Smooth muscle cell (in vitro differentiated cells): ENCODE results near the gene DAP. TPM values are rescaled to one million over a fixed set of nuclear protein-coding genes. Genes with fewer than 3 reads are reported as not detected.

Experiments
- DNase-seq: peaks from one replicate; lab custom pipeline; 2025; ENCODE audit not compliant: unreplicated experiment; lab: John Stamatoyannopoulos, UW
- H2AFZ ChIP-seq: fragments of 200-600 bp; sonication (generic); 2 replicates; pipeline ENCODE4 v1.6.0; 2016; ENCODE audit warnings: antibody characterized with exemption, low read depth, mild to moderate bottlenecking
- H3F3A ChIP-seq: fragments of 200-600 bp; sonication (generic); 2 replicates; pipeline ENCODE4 v1.6.0; 2017; ENCODE audit warnings: antibody characterized with exemption, low read depth
- H3K27ac ChIP-seq: fragments of 200-600 bp; sonication (generic); 2 replicates; pipeline ENCODE4 v1.5.1; 2016; ENCODE audit warnings: low read depth, mild to moderate bottlenecking
- H3K27me3 ChIP-seq: fragments of 200-600 bp; sonication (generic); 2 replicates; pipeline ENCODE4 v1.6.1; 2016; ENCODE audit warnings: low read depth, mild to moderate bottlenecking
- H3K36me3 ChIP-seq: fragments of 200-600 bp; sonication (generic); 2 replicates; pipeline ENCODE4 v1.5.1; 2016; ENCODE audit warnings: low read depth
- H3K4me1 ChIP-seq: fragments of 200-600 bp; sonication (generic); 2 replicates; pipeline ENCODE4 v1.5.1; 2016; ENCODE audit warnings: low read depth
- H3K4me2 ChIP-seq: fragments of 200-600 bp; sonication (generic); 2 replicates; pipeline ENCODE4 v1.6.0; 2016; ENCODE audit warnings: mild to moderate bottlenecking
- H3K4me3 ChIP-seq: fragments of 200-600 bp; sonication (generic); 2 replicates; pipeline ENCODE4 v1.5.1; 2016; ENCODE audit warnings: mild to moderate bottlenecking
- H3K79me2 ChIP-seq: fragments of 200-600 bp; sonication (generic); 2 replicates; pipeline ENCODE4 v1.6.0; 2016; ENCODE audit warnings: low read depth, mild to moderate bottlenecking
- H3K9ac ChIP-seq: fragments of 200-600 bp; sonication (generic); 2 replicates; pipeline ENCODE4 v1.6.0; 2016; ENCODE audit warnings: low read depth
- H3K9me3 ChIP-seq: fragments of 200-600 bp; sonication (generic); replicated peaks from 2 replicates; pipeline ENCODE4 v1.5.1; 2016; ENCODE audit warnings: low read depth
- H4K20me1 ChIP-seq: fragments of 200-600 bp; sonication (generic); 2 replicates; pipeline ENCODE4 v1.6.0; 2016; ENCODE audit warnings: low read depth
- WGBS: methylation state at CpG from one replicate; pipeline ENCODE4 v1.1.7; 2016; ENCODE audit warnings: low lambda C conversion rate; 5-methylcytosine and 5-hydroxymethylcytosine counted together
- polyA plus RNA-seq: library from polyadenylated mRNA; unstranded; fragments of >200 nt; fragmentation: Nextera tagmentation; extraction: Ambion mirVana; gene quantifications from 2 replicates; pipeline ENCODE4 v1.2.1, GENCODE V29; 2016
- total RNA-seq: library from RNA; depleted of rRNA; stranded (reverse); fragments of >200 nt; gene quantifications from 2 replicates; pipeline ENCODE4 v1.2.3, GENCODE V29; 2014
- TF ChIP-seq, protein P1 (sequence below): fragments of 200-600 bp; sonication (generic); IDR thresholded peaks from 2 replicates; pipeline ENCODE4 v1.5.1; 2017; ENCODE audit warnings: borderline replicate concordance, mild to moderate bottlenecking, antibody characterized with exemption; ENCODE audit not compliant: insufficient read depth, poor library complexity, severe bottlenecking

DAP gene
- total and polyA plus RNA-seq, 2 experiments from 2014 or later, result 52.3 to 190 TPM

DNA sequence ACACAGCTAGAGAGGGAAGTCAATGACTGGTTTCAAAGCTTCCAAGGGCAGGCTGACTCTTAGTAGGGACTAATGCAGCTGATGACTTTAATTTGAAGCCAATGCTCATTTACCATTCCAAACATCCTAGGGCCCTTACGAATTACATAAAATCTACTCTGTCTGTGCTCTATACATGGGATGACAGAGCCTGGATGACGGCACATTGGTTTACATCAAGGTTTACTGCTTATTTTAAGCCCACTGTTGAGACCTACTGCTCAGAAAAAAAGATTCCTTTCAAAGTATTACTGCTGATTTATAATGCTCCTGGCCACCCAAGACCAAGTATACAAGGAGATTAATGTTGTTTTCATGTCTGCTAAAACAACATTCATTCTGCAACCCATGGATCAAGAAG lies 74.1 kb downstream of the DAP start:
- no peak overlapping the region for H3K9ac ChIP-seq
- no peak for DNase-seq
- TF ChIP-seq, protein P1, sequence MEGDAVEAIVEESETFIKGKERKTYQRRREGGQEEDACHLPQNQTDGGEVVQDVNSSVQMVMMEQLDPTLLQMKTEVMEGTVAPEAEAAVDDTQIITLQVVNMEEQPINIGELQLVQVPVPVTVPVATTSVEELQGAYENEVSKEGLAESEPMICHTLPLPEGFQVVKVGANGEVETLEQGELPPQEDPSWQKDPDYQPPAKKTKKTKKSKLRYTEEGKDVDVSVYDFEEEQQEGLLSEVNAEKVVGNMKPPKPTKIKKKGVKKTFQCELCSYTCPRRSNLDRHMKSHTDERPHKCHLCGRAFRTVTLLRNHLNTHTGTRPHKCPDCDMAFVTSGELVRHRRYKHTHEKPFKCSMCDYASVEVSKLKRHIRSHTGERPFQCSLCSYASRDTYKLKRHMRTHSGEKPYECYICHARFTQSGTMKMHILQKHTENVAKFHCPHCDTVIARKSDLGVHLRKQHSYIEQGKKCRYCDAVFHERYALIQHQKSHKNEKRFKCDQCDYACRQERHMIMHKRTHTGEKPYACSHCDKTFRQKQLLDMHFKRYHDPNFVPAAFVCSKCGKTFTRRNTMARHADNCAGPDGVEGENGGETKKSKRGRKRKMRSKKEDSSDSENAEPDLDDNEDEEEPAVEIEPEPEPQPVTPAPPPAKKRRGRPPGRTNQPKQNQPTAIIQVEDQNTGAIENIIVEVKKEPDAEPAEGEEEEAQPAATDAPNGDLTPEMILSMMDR, result no peak
- H2AFZ ChIP-seq, result no peak overlapping the region
- peaks cover 8% of the 10 kb centered on the region for H3K9me3 ChIP-seq
- peaks cover 65% of the 10 kb centered on the region for H4K20me1 ChIP-seq
- H3K27ac ChIP-seq, result no peak overlapping the region
- H3K27me3 ChIP-seq, result no peaks in the 10 kb centered on the region
- H3K4me3 ChIP-seq, result no peak overlapping the region
- H3K4me1 ChIP-seq, result peaks cover 6% of the 10 kb centered on the region
- H3F3A ChIP-seq, result peaks cover 7% of the 10 kb centered on the region
- 98% methylated on average over 2 of the region's 2 CpGs for WGBS
- peaks cover 9% of the 10 kb centered on the region for H3K79me2 ChIP-seq
- H3K36me3 ChIP-seq, result peaks cover 11% of the 10 kb centered on the region
- no peak overlapping the region for H3K4me2 ChIP-seq

DNA sequence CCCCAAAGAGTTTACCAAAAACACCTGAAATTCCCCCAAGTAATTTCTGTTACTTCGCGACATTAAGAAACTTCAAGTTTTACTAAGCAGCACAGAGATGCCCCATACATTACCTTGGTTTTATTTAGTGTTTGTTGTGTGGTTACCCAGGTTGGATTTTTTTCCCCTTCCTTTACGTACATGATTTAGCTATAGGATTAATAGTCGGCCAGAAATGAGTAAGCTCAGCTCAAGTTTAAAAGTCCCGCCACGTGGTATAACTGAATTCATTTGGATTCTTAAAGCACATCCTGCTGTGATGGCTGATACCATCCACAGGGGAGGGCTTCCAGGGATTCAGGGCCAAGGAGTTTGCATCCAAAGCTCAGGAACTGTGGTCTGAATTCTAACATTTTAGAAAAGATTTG lies 75.9 kb downstream of the DAP start:
- no peak for DNase-seq
- no peak overlapping the region for H2AFZ ChIP-seq
- WGBS, result 81% methylated on average over 6 of the region's 6 CpGs

DNA sequence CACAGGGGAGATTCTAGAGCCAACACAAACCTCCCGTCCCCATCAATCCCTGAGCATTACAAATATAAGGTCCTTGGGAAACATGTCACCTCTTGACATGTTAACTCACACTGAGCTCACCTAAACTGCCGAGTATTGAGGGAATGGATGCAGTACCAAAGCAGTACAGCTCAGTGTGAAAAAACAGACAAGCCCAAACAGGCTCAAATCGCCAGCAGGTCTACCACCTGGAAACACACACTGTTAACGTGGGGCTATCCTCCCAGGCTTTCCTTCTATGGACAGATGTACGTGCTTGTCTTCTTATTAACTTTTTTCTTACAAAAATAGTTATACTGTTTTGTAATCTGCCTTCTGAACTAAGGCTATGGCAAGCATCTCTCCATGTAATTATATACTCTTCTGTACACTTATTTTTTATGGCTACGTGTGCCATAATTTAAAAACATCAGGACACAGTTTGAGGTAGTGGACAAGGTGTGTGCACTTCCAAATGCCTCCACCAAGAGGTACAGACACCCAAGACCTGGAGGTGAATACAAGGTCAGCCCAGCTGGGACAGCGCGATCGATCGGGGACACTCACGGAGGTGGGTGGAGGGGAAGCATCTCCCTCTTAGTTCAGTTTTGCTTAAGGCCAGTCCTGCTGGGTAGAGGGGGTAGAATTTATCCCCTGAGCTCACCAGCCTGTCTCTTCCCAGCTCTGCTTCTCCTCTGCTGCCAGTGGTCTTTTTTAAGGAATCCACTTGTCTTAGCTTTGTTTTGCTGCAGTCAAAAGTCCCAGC lies 76.5 kb downstream of the DAP start:
- Histone ChIP-seq H3K4me2 (no peak overlapping the region), H3K36me3 (peaks cover 11% of the 10 kb centered on the region), H3K79me2 (peaks cover 3% of the 10 kb centered on the region), H3F3A (no peaks in the 10 kb centered on the region), H3K27me3 (no peaks in the 10 kb centered on the region), H3K9me3 (peaks cover 8% of the 10 kb centered on the region), H3K27ac (no peak overlapping the region), H2AFZ (no peak overlapping the region), H3K4me1 (no peaks in the 10 kb centered on the region), H3K4me3 (no peak overlapping the region), H4K20me1 (peaks cover 48% of the 10 kb centered on the region), H3K9ac (no peak overlapping the region)
- WGBS, result 92% methylated on average over 11 of the region's 11 CpGs
- no peak for DNase-seq
- TF ChIP-seq, protein P1, result no peak

More for the DNA sequence above, 75.9 kb downstream of the DAP start:
- Histone ChIP-seq H3K4me3 (no peak overlapping the region), H3K79me2 (peaks cover 3% of the 10 kb centered on the region), H3K4me2 (no peak overlapping the region), H3K9ac (no peak overlapping the region), H3K4me1 (no peaks in the 10 kb centered on the region), H3K9me3 (peaks cover 8% of the 10 kb centered on the region), H3K36me3 (peaks cover 11% of the 10 kb centered on the region), H3K27ac (no peak overlapping the region), H3K27me3 (no peaks in the 10 kb centered on the region), H3F3A (no peaks in the 10 kb centered on the region), H4K20me1 (peaks cover 52% of the 10 kb centered on the region)
- TF ChIP-seq, protein P1, result no peak
